HG02642 (cell line): ENCODE measurements around the gene GCLC.
"Not testable (repeated sequence)": the region's sequence is repeated elsewhere in the genome, so short reads cannot be mapped to it uniquely, and the experiment has no call there.

ENCODE experiments used
- ATAC-seq: cut with Tn5 transposase; IDR thresholded peaks from one replicate; pipeline ENCODE4 v1.9.1; 2021; ENCODE audit warnings: mild to moderate bottlenecking; ENCODE audit not compliant: unreplicated experiment, poor library complexity

The GCLC gene

GRCh38 chr6:53544470-53545308 is at the start of gene GCLC:
TSS of gene GCLC (minus strand) at chr6:53545101. CDS start at chr6:53544645, 456 bp downstream.
- peak; percentile 67 for ATAC-seq

GRCh38 chr6:53594596-53594995 is 49.7 kb upstream of the GCLC start:
- ATAC-seq = no peak

- no peak for ATAC-seq
Measured at GRCh38 chr6:53593001-53593488, 48.1 kb upstream of the GCLC start.

- no peak for ATAC-seq
Measured at GRCh38 chr6:53591873-53592272, 47.0 kb upstream of the GCLC start.

GRCh38 chr6:53588816-53589509 is 44.1 kb upstream of the GCLC start:
- no peak for ATAC-seq

- no peak for ATAC-seq
Measured at GRCh38 chr6:53587291-53587690, 42.4 kb upstream of the GCLC start.

GRCh38 chr6:53585208-53585900 is 40.5 kb upstream of the GCLC start:
- no peak for ATAC-seq

GRCh38 chr6:53584726-53585125 is 39.8 kb upstream of the GCLC start:
- ATAC-seq = no peak

GRCh38 chr6:53583451-53583850 is 38.5 kb upstream of the GCLC start:
- ATAC-seq = no peak

GRCh38 chr6:53582963-53583362 is 38.1 kb upstream of the GCLC start:
- no peak for ATAC-seq

GRCh38 chr6:53581856-53582255 is 37.0 kb upstream of the GCLC start:
- no peak for ATAC-seq

GRCh38 chr6:53581173-53581773 is 36.4 kb upstream of the GCLC start:
- no peak for ATAC-seq

- no peak for ATAC-seq
Measured at GRCh38 chr6:53579338-53579737, 34.4 kb upstream of the GCLC start.

- ATAC-seq = no peak
Measured at GRCh38 chr6:53578371-53578770, 33.5 kb upstream of the GCLC start.

GRCh38 chr6:53573299-53573698 is 28.4 kb upstream of the GCLC start:
- no peak for ATAC-seq

- ATAC-seq = not testable (repeated sequence)
Measured at GRCh38 chr6:53572379-53572778, 27.5 kb upstream of the GCLC start.

- ATAC-seq = no peak
Measured at GRCh38 chr6:53568776-53569616, 24.1 kb upstream of the GCLC start.

- no peak for ATAC-seq
Measured at GRCh38 chr6:53567701-53568100, 22.8 kb upstream of the GCLC start.

- no peak for ATAC-seq
Measured at GRCh38 chr6:53566755-53567154, 21.9 kb upstream of the GCLC start.

- no peak for ATAC-seq
Measured at GRCh38 chr6:53565886-53566285, 21.0 kb upstream of the GCLC start.
